Gastroesophageal sphincter (tissue), 3 donors: ENCODE results near the gene MEGF11.

Experiments
- CTCF ChIP-seq, 4 experiments: fragments of 200-600 bp in 2 of 4; fragments of 450-650 bp in 2 of 4; sonication (generic) in 1 of 4; IDR thresholded peaks; one replicate each; pipeline ENCODE4 v1.5.1; 2017 to 2019; ENCODE audit warnings: antibody characterized with exemption in 4 of 4, mild to moderate bottlenecking in 2 of 4, moderate library complexity in 2 of 4
- EP300 ChIP-seq: sonication (generic); formaldehyde crosslinking; IDR thresholded peaks from one replicate; pipeline ENCODE4 v1.6.1; 2017; ENCODE audit warnings: antibody characterized with exemption, mild to moderate bottlenecking

- no peak for TF ChIP-seq CTCF (IDR thresholded peaks at IDR 0.05)
- TF ChIP-seq EP300, result no peak
Measured at GRCh38 chr15:65944404-65944803, 309.1 kb downstream of the MEGF11 start.
